Heart left ventricle (tissue), 16 donors: ENCODE data around the gene PLA2G7. TPM values are rescaled to one million over a fixed set of nuclear protein-coding genes. Genes with fewer than 3 reads are reported as not detected.

Experiments used
- ATAC-seq, 4 donors: fragments of 200-7000 bp; cut with Tn5 transposase; one replicate each; pipeline ENCODE4 v1.9.1; 2020 to 2022; ENCODE audit warnings: moderate library complexity in 4 of 4, mild to moderate bottlenecking in 3 of 4, moderate number of reproducible peaks in 1 of 4
- DNase-seq, 5 donors: peaks; one replicate each; pipeline ENCODE4 v3.0.0-alpha.2; 2020
- H3K27ac ChIP-seq, 12 donors: fragments of 200-600 bp; sonication (generic) in 4 of 12; one replicate each; pipeline versions ENCODE4 v1.5.0 to v1.8.0; 2016 to 2022; ENCODE audit warnings: mild to moderate bottlenecking in 2 of 12
- H3K27me3 ChIP-seq, 9 donors: fragments of 200-600 bp; sonication (generic) in 2 of 9; one replicate each; pipeline versions ENCODE4 v1.5.1 to v1.8.0; 2016 to 2022; ENCODE audit warnings: mild to moderate bottlenecking in 3 of 9
- H3K36me3 ChIP-seq, 9 donors: fragments of 200-600 bp; sonication (generic) in 2 of 9; one replicate each; pipeline versions ENCODE4 v1.5.0 to v1.8.0; 2018 to 2022; ENCODE audit warnings: mild to moderate bottlenecking in 2 of 9
- H3K4me1 ChIP-seq, 12 donors: fragments of 200-600 bp; sonication (generic) in 4 of 12; one replicate each; pipeline versions ENCODE4 v1.5.0 to v1.8.0; 2016 to 2022; ENCODE audit warnings: mild to moderate bottlenecking in 3 of 12
- H3K4me3 ChIP-seq, 12 donors: fragments of 200-600 bp; sonication (generic) in 4 of 12; one replicate each; pipeline versions ENCODE4 v1.5.0 to v1.8.0; 2017 to 2022; ENCODE audit warnings: mild to moderate bottlenecking in 9 of 12, moderate library complexity in 4 of 12
- H3K9me3 ChIP-seq, 12 donors: fragments of 200-600 bp; sonication (generic) in 4 of 12; one replicate each; pipeline versions ENCODE4 v1.5.0 to v1.8.0; 2016 to 2022; ENCODE audit warnings: mild to moderate bottlenecking in 1 of 12
- CTCF ChIP-seq, 12 donors: fragments of 200-600 bp; sonication (generic) in 4 of 12; IDR thresholded peaks; one replicate each; pipeline versions ENCODE4 v1.5.0 to v1.8.0; 2018 to 2022; ENCODE audit warnings: antibody characterized with exemption in 12 of 12, mild to moderate bottlenecking in 5 of 12
- POLR2A ChIP-seq, 2 donors: fragments of 450-650 bp; IDR thresholded peaks; one replicate each; pipeline ENCODE4 v1.6.1; 2017; ENCODE audit warnings: antibody characterized with exemption in 2 of 2, mild to moderate bottlenecking in 2 of 2, moderate library complexity in 2 of 2
- WGBS, 4 donors: extraction: QIAGEN DNeasy Blood & Tissue Kit in 2 of 4; methylation state at CpG; one replicate each; pipeline versions ENCODE4 v1.1.5 to v1.1.7; 2013 to 2018; 5-methylcytosine and 5-hydroxymethylcytosine counted together
- intact Hi-C, 10 donors: fragments of 100-400 bp; cut with DNase I; formaldehyde crosslinking; loops; one replicate each; pipeline versions ENCODE4 v1.11.1 to v1.14.2; 2022
- polyA plus RNA-seq, 2 donors: library from polyadenylated mRNA; stranded (reverse); fragments of 200-250 nt; gene quantifications; one replicate each; pipeline ENCODE4 v1.2.3, GENCODE V29; 2013
- total RNA-seq, 9 donors: library from RNA; depleted of rRNA in 2 of 9; stranded (reverse); fragments of >200 nt in 2 of 9; fragmentation: NEBNext Ultra II Directional in 3 of 9; extraction: Animal tissue kit (Norgen Biotek cat#: 25700) in 3 of 9; gene quantifications; one replicate each; pipeline versions ENCODE4 v1.1.0 to v1.2.4, GENCODE V29; 2016 to 2023
- donor health status: ischemic (EF 13 %, LVEDD 7.1; RV severe dilation, severe dysfunction).
- donor health status: healthy with polysubstance abuse.
- donor health status: DM: no; HTN: yes; CAD: no.
- donor health status: DM: no; HTN: no; CAD: no.
- donor health status: ischemic (EF 25% LVEDD 6.9; RV normal size, moderate dysfunction).
- donor health status: ischemic (EF 25% LVEDD 5.7; RV mildly dilated, moderate dysfunction).
- donor health status: healthy.
- donor health status: DM: yes; HTN: yes; CAD: no.
- donor health status: ischemic (EF 35%, LVEDD 5.7; RV mildly dilated, moderate dysfunction).
- donor health status: nonischemic (EF 11% LVEDD 7.7; RV severe dilation, severe dysfunction).
- donor health status: DM: yes; HTN: yes; CAD: no.
- donor health status: PGD.
- donor health status: ischemic (EF 29% LVEDD 5.4; RV normal size, mild dysfunction).
- donor health status: nonischemic (EF 23%, LVEDD 6.1; RV moderate dilation, normal function).

Gene PLA2G7
- total and polyA plus RNA-seq, 11 donors, result 0.19 to 10.8 (median 0.49) TPM; not detected in 3

- H3K4me1 ChIP-seq, result peaks cover 0 to 6% (median 0%) of the 10 kb centered on the region in 12 donors
- no peak for DNase-seq
- no peak for ATAC-seq
- no peaks in the 10 kb centered on the region for H3K27me3 ChIP-seq
- H3K4me3 ChIP-seq, result no peak overlapping the region
- no peaks in the 10 kb centered on the region for H3K36me3 ChIP-seq
- no peaks in the 10 kb centered on the region for H3K9me3 ChIP-seq
- TF ChIP-seq CTCF (IDR thresholded peaks at IDR 0.05) (no peak), POLR2A (IDR thresholded peaks at IDR 0.05) (no peak)
- intact Hi-C loops, result no loop called here
- no peak overlapping the region for H3K27ac ChIP-seq
- 85 to 97% (median 91%) methylated on average over 1 of the region's 1 CpG for WGBS, 4 donors
Measured at GRCh38 chr6:46711491-46711890, 23.7 kb downstream of the PLA2G7 start.

GRCh38 chr6:46706464-46706863 is 28.7 kb downstream of the PLA2G7 start:
- Histone ChIP-seq H3K4me3 (no peak overlapping the region), H3K27ac (no peak overlapping the region), H3K9me3 (no peaks in the 10 kb centered on the region), H3K36me3 (peaks cover 0 to 4% (median 0%) of the 10 kb centered on the region in 9 donors), H3K27me3 (no peaks in the 10 kb centered on the region), H3K4me1 (peaks cover 0 to 7% (median 0%) of the 10 kb centered on the region in 12 donors)
- intact Hi-C loops, result loop anchor here in 6 of 10 donors (5.0 to 10.0 kb wide), 4 partner anchors 68 to 338 kb away; partner anchors contain the start of gene ADGRF1 (in 1 of the 6)
- TF ChIP-seq POLR2A (IDR thresholded peaks at IDR 0.05) (no peak), CTCF (IDR thresholded peaks at IDR 0.05) (no peak)
- 83 to 93% (median 86%) methylated on average over 2 of the region's 2 CpGs for WGBS, 4 donors
- no peak for ATAC-seq
- DNase-seq, result no peak

- Histone ChIP-seq H3K27ac (no peak overlapping the region), H3K36me3 (peaks cover 0 to 4% (median 0%) of the 10 kb centered on the region in 9 donors), H3K4me1 (peaks cover 0 to 7% (median 0%) of the 10 kb centered on the region in 12 donors), H3K9me3 (no peaks in the 10 kb centered on the region), H3K4me3 (no peak overlapping the region), H3K27me3 (no peaks in the 10 kb centered on the region)
- ATAC-seq (peak in 3 of 4 donors; percentile 41 to 75 (median 56)), DNase-seq (no peak)
- intact Hi-C loops, result loop anchor here in 5 of 10 donors (2.0 to 10.0 kb wide), 6 partner anchors 70 to 340 kb away; partner anchors contain the start of gene ADGRF1 (in 1 of the 5)
- WGBS, 4 donors, result 1 to 11% (median 4%) methylated on average over 3 of the region's 3 CpGs
- TF ChIP-seq CTCF (IDR thresholded peaks at IDR 0.05) (peak in 7 of 12 donors; percentile 12 to 34 (median 18)), POLR2A (IDR thresholded peaks at IDR 0.05) (no peak)
Measured at GRCh38 chr6:46704562-46704961, 30.6 kb downstream of the PLA2G7 start.

- no peaks in the 10 kb centered on the region for H3K27me3 ChIP-seq
- no peak overlapping the region for H3K4me3 ChIP-seq
- peaks cover 0 to 7% (median 0%) of the 10 kb centered on the region in 12 donors for H3K4me1 ChIP-seq
- TF ChIP-seq POLR2A (IDR thresholded peaks at IDR 0.05) (no peak), CTCF (IDR thresholded peaks at IDR 0.05) (no peak)
- no peak for DNase-seq
- intact Hi-C loops, result loop anchor here in 5 of 10 donors (5.0 to 10.0 kb wide), 5 partner anchors 75 to 345 kb away; partner anchors contain the start of gene ADGRF1 (in 1 of the 5)
- H3K9me3 ChIP-seq, result no peaks in the 10 kb centered on the region
- H3K27ac ChIP-seq, result no peak overlapping the region
- peaks cover 0 to 4% (median 0%) of the 10 kb centered on the region in 9 donors for H3K36me3 ChIP-seq
- WGBS, 4 donors, result 71 to 94% (median 86%) methylated on average over 1 of the region's 1 CpG
- no peak for ATAC-seq
Measured at GRCh38 chr6:46699970-46700369, 35.2 kb downstream of the PLA2G7 start.
